A549 treated with DMSO at 1 μM for 4 hours (cell line): ENCODE data around the gene EIF3M. TPM values are rescaled to one million over a fixed set of nuclear protein-coding genes. Genes with fewer than 3 reads are reported as not detected.

Source experiments
- total RNA-seq: library from RNA; stranded (reverse); fragments of 200-300 nt; extraction: Qiagen RNA extraction; gene quantifications from 5 replicates; pipeline ENCODE4 v1.2.3, GENCODE V29; 2022; ENCODE audit warnings: low read depth

EIF3M gene
- 401 to 462 TPM (median 443 TPM) in 5 replicates for total RNA-seq

GRCh38 chr11:32583459-32584271 is at the start of gene EIF3M:
Gene EIF3M, plus strand, starts transcription at chr11:32583831. Its CDS starts 57 bp downstream, at chr11:32583888.

Other genes starting within 250 kb of the EIF3M start
- gene WT1, start 148.3 kb upstream of the EIF3M start, total RNA-seq, result 5.9 to 6.9 TPM (median 6.1 TPM) in 5 replicates
- 0.02 to 0.06 TPM (median 0.05 TPM) in 4 of 5 replicates, not detected in the other for gene CCDC73, start 210.8 kb downstream of the EIF3M start, total RNA-seq
- gene PRRG4, start 246.1 kb downstream of the EIF3M start, total RNA-seq, result 0.47 to 0.76 TPM (median 0.62 TPM) in 5 replicates